ENCODE data around the gene ATAD1. TPM values are rescaled to one million over a fixed set of nuclear protein-coding genes. Genes with fewer than 3 reads are reported as not detected.

ATAD1 gene
- total and polyA plus RNA-seq, 2 of the 8 experiments (the other 6 are each of a cell fraction or from before 2014, with no cell fraction given), result 8.9 to 35.3 TPM

DNA sequence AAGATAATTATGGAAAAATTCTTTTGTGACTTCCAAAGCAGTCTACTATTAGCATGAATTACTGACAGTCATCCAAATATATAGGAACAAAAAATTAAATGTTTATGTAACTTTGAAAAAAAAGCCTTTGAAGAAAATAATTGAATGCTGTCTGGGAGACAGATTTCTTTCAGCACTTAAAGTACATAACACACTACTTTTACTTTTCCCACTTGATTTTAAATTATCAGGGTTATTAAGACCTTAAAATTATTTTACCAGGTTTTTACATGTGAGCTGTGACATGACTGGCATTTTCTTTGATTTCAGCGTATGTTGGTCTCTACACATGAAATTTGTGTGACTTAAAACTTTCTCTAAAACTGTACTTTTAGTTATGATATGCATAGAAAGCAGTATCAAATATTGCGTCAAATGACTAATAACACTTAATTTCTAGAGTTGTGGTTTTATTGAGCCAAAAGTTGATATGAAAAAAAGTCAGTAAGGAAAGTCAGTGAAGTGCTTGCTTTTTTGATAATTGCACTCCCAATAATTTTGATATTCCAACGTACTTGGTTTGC is 48.5 kb upstream of the ATAD1 start (continued):
- TF ChIP-seq, protein P1, sequence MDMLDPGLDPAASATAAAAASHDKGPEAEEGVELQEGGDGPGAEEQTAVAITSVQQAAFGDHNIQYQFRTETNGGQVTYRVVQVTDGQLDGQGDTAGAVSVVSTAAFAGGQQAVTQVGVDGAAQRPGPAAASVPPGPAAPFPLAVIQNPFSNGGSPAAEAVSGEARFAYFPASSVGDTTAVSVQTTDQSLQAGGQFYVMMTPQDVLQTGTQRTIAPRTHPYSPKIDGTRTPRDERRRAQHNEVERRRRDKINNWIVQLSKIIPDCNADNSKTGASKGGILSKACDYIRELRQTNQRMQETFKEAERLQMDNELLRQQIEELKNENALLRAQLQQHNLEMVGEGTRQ (IDR thresholded peaks at IDR 0.05; ENCODE audit: low read length), result no peak

Data from H1 (cell line).